PC-9 (cell line): Measurements from ENCODE around the gene OBSL1. TPM values are rescaled to one million over a fixed set of nuclear protein-coding genes. Genes with fewer than 3 reads are reported as not detected.

Experiments
- BruUV-seq: library from RNA; stranded (reverse); fragments of 400-500 nt; replicated peaks from 2 replicates; lab custom pipeline; 2021; lab: Mats Ljungman, UMichigan
- CTCF ChIA-PET: fragments of 300-600 bp; sonication (Branson Sonifier 250); formaldehyde crosslinking; loops from one replicate; lab custom pipeline; 2022; ENCODE audit warnings: antibody characterized with exemption; lab: Charles Lee
- POLR2A ChIA-PET: fragments of 300-600 bp; sonication (Branson Sonifier 250); formaldehyde crosslinking; loops from one replicate; lab custom pipeline; 2022; ENCODE audit warnings: antibody characterized with exemption; ENCODE audit not compliant: unreplicated experiment; lab: Charles Lee
- DNase-seq, 2 experiments: peaks; one replicate each; pipeline versions ENCODE4 v3.0.0 to v3.0.0-alpha.2; 2015 to 2022; ENCODE audit warnings: mixed read lengths in 1 of 2
- H2AFZ ChIP-seq: fragments of 200-600 bp; sonication (generic); 2 replicates; pipeline ENCODE4 v1.8.1; 2017; ENCODE audit warnings: antibody characterized with exemption
- H3F3A ChIP-seq: fragments of 200-600 bp; sonication (generic); 2 replicates; pipeline ENCODE4 v1.8.1; 2017; ENCODE audit warnings: antibody characterized with exemption, mild to moderate bottlenecking, low read depth; ENCODE audit not compliant: insufficient read depth
- H3K27ac ChIP-seq: fragments of 200-600 bp; sonication (generic); 2 replicates; pipeline ENCODE4 v1.6.1; 2016; ENCODE audit warnings: mixed run types
- H3K27me3 ChIP-seq: fragments of 200-600 bp; sonication (generic); 2 replicates; pipeline ENCODE4 v1.6.1; 2016; ENCODE audit warnings: low read depth, mixed run types; ENCODE audit not compliant: insufficient read depth
- H3K36me3 ChIP-seq: fragments of 200-600 bp; sonication (generic); 2 replicates; pipeline ENCODE4 v1.6.1; 2016; ENCODE audit warnings: low read depth, mixed run types
- H3K4me1 ChIP-seq: fragments of 200-600 bp; sonication (generic); replicated peaks from 2 replicates; pipeline ENCODE4 v1.6.1; 2016; ENCODE audit warnings: mixed run types; ENCODE audit not compliant: insufficient read depth
- H3K4me2 ChIP-seq: fragments of 200-600 bp; sonication (generic); 2 replicates; pipeline ENCODE4 v1.6.1; 2017; ENCODE audit warnings: mixed run types
- H3K4me3 ChIP-seq: fragments of 200-600 bp; sonication (generic); 2 replicates; pipeline ENCODE4 v1.6.1; 2016; ENCODE audit warnings: mixed run types
- H3K79me2 ChIP-seq: fragments of 200-600 bp; sonication (generic); 2 replicates; pipeline ENCODE4 v1.6.1; 2017; ENCODE audit warnings: low read depth, mixed run types
- H3K9me2 ChIP-seq: fragments of 200-600 bp; sonication (generic); 2 replicates; pipeline ENCODE4 v1.8.1; 2017; ENCODE audit warnings: mild to moderate bottlenecking; ENCODE audit not compliant: insufficient read depth
- H3K9me3 ChIP-seq: fragments of 200-600 bp; sonication (generic); 2 replicates; pipeline ENCODE4 v1.8.1; 2016; ENCODE audit warnings: low read depth; ENCODE audit not compliant: insufficient read depth
- H4K20me1 ChIP-seq: fragments of 200-600 bp; sonication (generic); 2 replicates; pipeline ENCODE4 v1.8.1; 2017; ENCODE audit not compliant: insufficient read depth
- CTCF ChIP-seq: fragments of 200-600 bp; sonication (generic); conservative IDR thresholded peaks from 2 replicates; pipeline ENCODE4 v1.6.1; 2017; ENCODE audit warnings: mixed run types, antibody characterized with exemption, mild to moderate bottlenecking, moderate library complexity
- EZH2 ChIP-seq: fragments of 200-600 bp; sonication (generic); IDR thresholded peaks from 2 replicates; pipeline ENCODE4 v1.8.0; 2017; ENCODE audit warnings: antibody characterized with exemption, low read depth
- intact Hi-C: fragments of 100-400 bp; cut with micrococcal nuclease; formaldehyde crosslinking; loops from one replicate; pipeline ENCODE4 v1.10.0; 2022; ENCODE audit not compliant: unreplicated experiment
- total RNA-seq: library from RNA; stranded (reverse); gene quantifications from 2 replicates; pipeline ENCODE4 v1.2.3, GENCODE V29; 2021

Gene OBSL1
- total RNA-seq, 1 experiment from 2014 or later = 110 TPM

DNA sequence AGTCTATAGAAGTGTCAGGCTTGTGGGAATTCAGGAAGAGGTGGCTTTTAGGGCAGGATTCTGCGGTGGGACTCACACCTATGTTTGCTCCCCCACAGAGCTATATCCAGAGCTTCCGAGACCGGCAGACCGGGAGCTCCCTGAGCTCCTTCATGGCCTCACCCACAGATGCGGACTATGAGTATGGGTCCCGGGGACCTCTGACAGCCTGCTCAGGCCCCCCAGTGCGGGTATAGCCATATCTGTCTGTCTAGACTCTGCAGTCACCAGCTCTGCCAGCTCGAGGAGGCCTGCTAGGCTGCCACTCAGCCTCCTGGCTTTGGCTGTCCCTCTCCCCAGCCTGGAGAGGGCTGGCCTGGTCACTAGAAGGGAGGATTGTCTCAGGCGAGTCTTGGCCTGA lies 21.7 kb downstream of the OBSL1 start:
- Histone ChIP-seq H3K4me3 (no peak overlapping the region), H3K4me1 (no peaks in the 10 kb centered on the region), H3K9me3 (no peaks in the 10 kb centered on the region), H3K27me3 (no peaks in the 10 kb centered on the region), H3K4me2 (no peak overlapping the region), H3K27ac (no peak overlapping the region), H3K36me3 (no peaks in the 10 kb centered on the region), H3K9me2 (no peaks in the 10 kb centered on the region), H3K79me2 (no peaks in the 10 kb centered on the region), H3F3A (no peaks in the 10 kb centered on the region), H2AFZ (no peak overlapping the region), H4K20me1 (no peaks in the 10 kb centered on the region)
- no peak for TF ChIP-seq CTCF
- TF ChIP-seq EZH2 = no peak
- no TSS peak for BruUV-seq
- POLR2A ChIA-PET = no interaction called here
- no peak for DNase-seq
- intact Hi-C loops = no loop called here
- CTCF ChIA-PET = no interaction called here

GRCh38 chr2:219548990-219549389 lies 22.3 kb downstream of the OBSL1 start:
- Histone ChIP-seq H3K4me2 (no peak overlapping the region), H3K36me3 (no peaks in the 10 kb centered on the region), H4K20me1 (no peaks in the 10 kb centered on the region), H3K9me2 (no peaks in the 10 kb centered on the region), H3K27ac (no peak overlapping the region), H3K9me3 (no peaks in the 10 kb centered on the region), H3K27me3 (no peaks in the 10 kb centered on the region), H2AFZ (no peak overlapping the region), H3F3A (no peaks in the 10 kb centered on the region), H3K4me3 (no peak overlapping the region), H3K79me2 (no peaks in the 10 kb centered on the region), H3K4me1 (no peaks in the 10 kb centered on the region)
- no peak for TF ChIP-seq CTCF
- TF ChIP-seq EZH2 = no peak
- intact Hi-C loops = no loop called here
- CTCF ChIA-PET = no interaction called here
- BruUV-seq = no TSS peak
- DNase-seq = no peak
- POLR2A ChIA-PET = interaction anchor here (0.6 kb wide), 2 partner anchors 244 to 296 kb away, joined by 3 to 8 read pairs; partner anchors contain the start of gene TUBA4B

- H3K9me3 ChIP-seq = no peaks in the 10 kb centered on the region
- ChIA-PET POLR2A (no interaction called here), CTCF (no interaction called here)
- H3K4me3 ChIP-seq = no peak overlapping the region
- no peaks in the 10 kb centered on the region for H3K36me3 ChIP-seq
- no peak for DNase-seq
- no peak overlapping the region for H2AFZ ChIP-seq
- no peaks in the 10 kb centered on the region for H3K9me2 ChIP-seq
- H3K27me3 ChIP-seq = no peaks in the 10 kb centered on the region
- intact Hi-C loops = no loop called here
- H3K4me2 ChIP-seq = no peak overlapping the region
- no peaks in the 10 kb centered on the region for H3K4me1 ChIP-seq
- H4K20me1 ChIP-seq = no peaks in the 10 kb centered on the region
- no TSS peak for BruUV-seq
- no peak overlapping the region for H3K27ac ChIP-seq
- TF ChIP-seq CTCF = no peak
- no peak for TF ChIP-seq EZH2
- peaks cover 3% of the 10 kb centered on the region; the same call in 1 of the 2 replicates for H3F3A ChIP-seq
- peaks cover 2% of the 10 kb centered on the region; the same call in 1 of the 2 replicates for H3K79me2 ChIP-seq
Observed at GRCh38 chr2:219547621-219548020, 23.7 kb downstream of the OBSL1 start.
